Activated CD4-positive, alpha-beta T cell treated with anti-CD3 and anti-CD28 coated beads, Interleukin-2, Interleukin-4, amounts not matched to agents 100 ng/mL and 50 ng/mL, durations not matched to agents 16 hours and 8 hours (primary cell): Measurements from ENCODE around the gene APLP2.
"Not testable (repeated sequence)": the region's sequence is repeated elsewhere in the genome, so short reads cannot be mapped to it uniquely, and the experiment has no call there.

Source experiments
- DNase-seq: peaks from one replicate; pipeline ENCODE4 v3.0.0-alpha.2; 2020; ENCODE audit warnings: low spot score

Gene APLP2

DNA sequence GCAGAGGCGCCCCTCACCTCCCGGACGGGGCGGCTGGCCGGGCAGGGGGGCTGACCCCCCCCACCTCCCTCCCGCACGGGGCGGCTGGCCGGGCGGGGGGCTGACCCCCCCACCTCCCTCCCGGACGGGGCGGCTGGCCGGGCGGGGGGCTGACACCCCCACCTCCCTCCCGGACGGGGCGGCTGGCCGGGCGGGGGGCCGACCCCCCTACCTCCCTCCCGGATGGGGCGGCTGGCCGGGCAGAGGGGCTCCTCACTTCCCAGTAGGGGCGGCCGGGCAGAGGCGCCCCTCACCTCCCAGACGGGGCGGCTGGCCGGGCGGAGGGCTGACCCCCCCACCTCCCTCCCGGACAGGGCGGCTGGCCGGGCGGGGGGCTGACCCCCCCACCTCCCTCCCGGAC is 21.5 kb downstream of the APLP2 start:
- not testable (repeated sequence) for DNase-seq

DNA sequence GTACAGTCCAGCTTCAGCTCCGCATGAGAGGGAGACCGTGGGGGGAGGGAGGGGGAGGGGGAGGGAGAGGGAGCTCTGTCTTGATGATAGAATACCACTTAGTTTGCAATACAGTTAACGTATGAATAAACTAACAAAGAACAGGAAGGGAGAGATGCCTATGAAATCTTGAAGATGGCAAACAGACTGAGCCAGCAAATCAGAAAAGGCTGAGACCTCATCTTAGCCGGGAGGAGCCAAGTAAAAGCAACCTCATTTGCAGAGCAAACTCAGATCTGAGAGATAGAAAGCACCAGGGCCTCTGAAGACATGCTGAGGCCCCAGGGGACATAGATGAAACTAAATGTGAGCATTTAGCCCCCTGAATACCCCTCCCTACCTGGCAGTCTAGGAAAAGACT is 23.0 kb downstream of the APLP2 start:
- DNase-seq = no peak

- no peak for DNase-seq
These were observed 24.9 kb downstream of the APLP2 start for GRCh38 chr11:130094614-130095013.

GRCh38 chr11:130095326-130095725 is 25.6 kb downstream of the APLP2 start:
- DNase-seq = no peak

DNA sequence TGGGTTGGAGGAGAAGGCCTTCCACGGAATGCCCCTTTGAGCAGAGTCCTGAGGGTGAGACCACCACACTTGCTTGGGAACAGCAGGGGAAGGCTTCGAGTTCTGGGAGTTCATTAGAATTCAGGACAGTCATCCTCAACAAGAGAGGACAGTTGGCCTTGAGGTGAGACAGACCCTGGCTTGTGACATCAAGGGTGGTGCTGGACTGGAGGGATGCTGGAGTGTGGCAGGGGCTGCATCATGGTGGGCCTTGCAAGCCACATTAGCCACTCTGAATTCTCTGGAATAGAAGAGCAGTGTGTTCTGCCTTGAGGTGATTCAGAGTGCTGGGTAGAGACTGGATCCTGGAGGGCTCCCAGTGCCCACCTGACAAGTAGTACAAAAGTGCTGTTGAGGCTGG is 26.3 kb downstream of the APLP2 start:
- DNase-seq = no peak

GRCh38 chr11:130096823-130097222 is 27.1 kb downstream of the APLP2 start:
- no peak for DNase-seq

DNA sequence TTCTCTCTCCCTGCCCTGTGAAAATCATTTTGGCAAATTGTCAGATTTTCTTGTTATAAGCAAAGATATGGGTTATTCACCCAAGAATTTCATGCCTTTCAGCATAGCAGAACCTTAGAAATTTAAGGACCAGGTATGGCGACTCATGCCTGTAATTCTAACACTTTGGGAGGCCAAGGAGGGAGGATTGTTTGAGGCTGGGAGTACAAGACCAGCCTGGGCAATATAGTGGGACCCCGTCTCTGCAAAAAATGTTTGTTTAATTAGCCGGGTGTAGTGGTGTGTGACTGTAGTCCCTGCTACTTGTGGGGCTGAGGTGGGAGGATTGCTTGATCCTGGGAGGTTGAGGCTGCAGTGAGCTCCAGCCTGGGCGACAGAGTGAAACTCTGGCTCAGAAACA is 27.6 kb downstream of the APLP2 start:
- DNase-seq = no peak

DNA sequence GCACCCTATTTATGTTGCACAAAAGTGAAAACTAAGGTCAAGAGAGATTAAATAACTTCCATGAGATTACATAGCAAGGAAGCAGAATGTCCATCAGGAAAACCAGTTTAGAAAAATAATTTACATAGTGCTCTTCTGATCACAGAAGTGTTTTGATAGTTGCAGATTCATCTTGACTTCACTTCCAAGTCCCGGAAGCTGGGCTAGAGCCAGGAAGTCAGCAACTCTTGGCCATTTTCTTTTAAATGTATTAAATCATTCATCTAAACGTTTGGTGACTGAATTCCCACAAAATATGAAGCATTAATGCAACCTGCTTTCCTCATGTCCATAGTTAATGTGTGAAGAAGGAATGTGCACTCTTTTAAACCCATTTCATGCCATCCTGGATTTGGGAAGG is 29.7 kb downstream of the APLP2 start:
- DNase-seq = no peak

GRCh38 chr11:130100381-130101095 is 30.8 kb downstream of the APLP2 start:
- DNase-seq = no peak

- DNase-seq = no peak
These were observed 32.0 kb downstream of the APLP2 start for GRCh38 chr11:130101661-130102060.

DNA sequence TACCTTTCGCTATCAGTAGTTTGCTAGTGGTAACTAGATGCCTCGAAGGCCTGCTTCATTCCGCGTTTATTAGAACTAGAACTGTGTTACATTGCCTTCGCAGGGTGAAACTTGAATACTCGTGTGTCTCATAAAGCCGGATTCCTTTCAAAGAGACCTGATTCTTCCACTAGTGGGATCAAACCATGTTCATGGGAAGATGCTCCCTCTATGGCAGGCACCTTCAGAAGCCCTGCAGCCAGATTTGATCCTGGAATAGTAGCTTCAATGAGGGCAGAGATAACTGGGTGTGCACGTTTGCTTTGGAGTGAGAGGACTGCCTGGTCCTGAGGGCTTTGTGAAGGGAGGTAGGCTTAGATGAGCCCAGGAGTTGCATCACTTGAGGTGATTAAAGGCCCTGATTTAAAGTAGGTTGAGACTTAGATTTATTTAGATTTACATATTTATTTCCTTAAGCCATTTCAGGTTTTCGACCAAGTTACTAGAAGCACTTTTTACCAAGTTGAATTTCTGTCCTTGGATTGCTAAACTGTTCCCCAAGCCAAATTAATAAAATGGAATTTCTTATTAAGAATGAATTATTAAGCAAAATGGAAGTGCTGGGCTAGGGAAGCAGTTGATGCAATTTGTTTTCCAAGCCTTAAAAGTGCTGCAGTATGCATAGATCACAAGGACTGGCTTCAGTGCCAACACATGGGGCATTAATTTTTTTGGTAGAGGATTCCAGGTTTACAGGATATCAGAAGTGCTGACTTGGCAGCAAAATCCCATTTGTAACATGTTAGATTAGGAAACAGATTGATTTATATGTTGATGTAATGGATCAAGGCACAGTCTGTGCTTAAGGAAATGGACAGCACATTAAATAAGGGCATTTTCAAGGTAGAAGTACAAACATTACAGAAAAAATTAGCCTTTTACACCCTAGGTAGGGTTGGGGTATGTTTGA is 32.9 kb downstream of the APLP2 start:
- DNase-seq = no peak

- DNase-seq = no peak
These were observed 33.7 kb downstream of the APLP2 start for GRCh38 chr11:130103296-130103814.

GRCh38 chr11:130106381-130106780 is 36.7 kb downstream of the APLP2 start:
- DNase-seq = no peak

DNA sequence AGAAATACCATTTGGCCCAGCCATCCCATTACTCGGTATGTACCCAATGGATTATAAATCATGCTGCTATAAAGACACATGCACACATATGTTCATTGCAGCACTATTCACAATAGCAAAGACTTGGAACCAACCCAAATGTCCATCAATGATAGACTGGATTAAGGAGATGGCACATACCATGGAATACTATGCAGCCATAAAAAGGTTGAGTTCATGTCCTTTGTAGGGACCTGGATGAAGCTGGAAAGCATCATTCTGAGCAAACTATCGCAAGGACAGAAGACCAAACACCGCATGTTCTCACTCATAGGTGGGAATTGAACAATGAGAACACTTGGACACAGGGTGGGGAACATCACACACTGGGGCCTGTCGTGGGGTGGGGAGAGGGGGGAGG is 39.0 kb downstream of the APLP2 start:
- not testable (repeated sequence) for DNase-seq

- DNase-seq = no peak
These were observed 39.7 kb downstream of the APLP2 start for GRCh38 chr11:130109386-130109785.

DNA sequence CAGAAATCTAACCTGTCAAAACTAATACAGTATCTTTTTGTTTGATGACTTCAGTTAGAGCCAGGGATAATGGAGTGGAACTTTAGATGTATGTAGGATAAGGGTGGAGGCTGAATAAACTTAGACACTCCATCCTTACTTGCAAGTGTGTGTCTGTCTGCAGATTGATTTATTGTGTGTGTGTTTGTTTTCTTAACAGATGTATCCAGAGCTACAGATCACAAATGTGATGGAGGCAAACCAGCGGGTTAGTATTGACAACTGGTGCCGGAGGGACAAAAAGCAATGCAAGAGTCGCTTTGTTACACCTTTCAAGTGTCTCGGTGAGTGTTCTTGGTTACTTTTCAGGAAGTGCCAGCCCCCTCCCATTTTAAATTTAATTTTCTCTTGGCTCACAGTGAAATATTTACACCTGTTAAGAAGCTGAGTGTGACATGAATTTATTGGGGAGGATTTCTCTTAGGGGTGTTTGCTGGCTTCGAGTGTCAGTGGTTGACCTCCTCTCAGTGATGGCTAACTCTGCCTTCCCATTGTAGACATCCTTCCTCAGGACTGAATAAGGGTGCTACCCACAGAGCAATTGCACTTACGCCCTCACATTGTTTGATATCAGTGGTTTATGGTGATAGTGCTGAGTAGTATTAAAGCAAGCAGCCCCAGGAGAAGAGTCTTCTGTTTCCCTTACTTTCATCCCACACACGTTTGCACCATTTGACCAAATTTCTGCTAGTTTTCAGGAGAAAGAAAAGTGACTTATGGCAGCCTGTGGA is 40.8 kb downstream of the APLP2 start:
- DNase-seq = no peak

- DNase-seq = no peak
These were observed 42.6 kb downstream of the APLP2 start for GRCh38 chr11:130112071-130112830.

DNA sequence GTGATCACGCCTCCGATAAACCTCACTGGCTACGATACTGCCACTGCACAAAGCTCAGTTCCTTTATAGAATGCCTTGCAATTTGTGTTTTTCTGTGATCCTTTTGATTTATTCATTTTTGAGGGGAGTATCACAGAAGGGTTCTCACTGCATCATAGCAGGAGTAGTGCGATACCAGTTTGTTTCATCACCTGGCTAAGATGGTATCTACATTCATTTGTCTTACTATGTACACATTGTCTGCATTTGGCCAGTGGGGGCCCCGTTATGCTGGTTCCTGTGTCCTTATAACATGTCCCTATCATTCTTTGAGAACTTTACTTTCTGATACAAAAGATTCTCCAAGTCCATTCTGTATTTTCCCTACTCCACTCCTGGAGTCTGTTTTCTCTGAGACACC is 44.6 kb downstream of the APLP2 start:
- DNase-seq = no peak

DNA sequence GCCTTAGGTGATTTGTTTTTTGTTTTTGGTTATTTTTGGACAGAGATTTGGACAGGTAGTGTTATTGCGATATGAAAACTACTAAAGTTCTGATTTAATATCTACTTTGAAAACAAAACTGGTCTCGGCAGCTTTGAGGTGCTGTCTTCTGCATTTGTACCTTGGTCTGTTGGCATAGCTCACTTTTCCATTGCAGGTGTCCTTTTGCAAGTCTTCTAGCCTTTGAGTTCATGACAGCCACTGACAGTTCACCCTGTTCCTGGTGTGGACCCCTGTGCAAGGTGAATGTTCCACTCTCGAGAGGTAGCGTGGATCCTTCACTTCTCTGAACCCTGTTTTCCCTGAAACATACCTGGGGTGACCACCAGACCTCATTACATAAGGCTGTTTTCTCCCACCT is 45.0 kb downstream of the APLP2 start:
- no peak for DNase-seq

- DNase-seq = no peak
These were observed 45.5 kb downstream of the APLP2 start for GRCh38 chr11:130115218-130115617.

DNA sequence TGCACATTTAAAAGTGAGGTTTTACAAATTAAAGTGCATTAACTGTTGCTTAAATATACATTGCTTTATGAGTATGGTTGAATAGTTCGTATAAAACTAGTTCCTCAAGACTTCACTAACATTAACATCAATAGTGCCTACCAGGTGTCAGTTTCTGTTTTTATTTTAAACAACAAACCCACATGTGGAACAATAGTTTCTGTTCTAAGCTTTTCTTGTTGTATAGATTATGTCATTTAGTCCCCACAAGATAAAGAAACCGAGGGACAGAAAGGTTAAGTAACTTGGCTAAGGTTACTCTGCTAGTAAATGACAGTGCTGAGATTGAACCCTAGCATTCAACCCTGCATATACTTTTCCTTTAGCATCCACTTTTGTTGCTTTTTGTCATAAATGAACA is 48.5 kb downstream of the APLP2 start:
- peak; percentile 33 for DNase-seq
